GM10248 (cell line): ENCODE results near the gene ELMOD1.
"Not testable (repeated sequence)": the region's sequence is repeated elsewhere in the genome, so short reads cannot be mapped to it uniquely, and the experiment has no call there.

Experiments
- CTCF ChIA-PET: fragments of 300-600 bp; sonication (Branson Sonifier 250); formaldehyde crosslinking; extraction: SDS; loops from one replicate; lab custom pipeline; 2021; ENCODE audit warnings: antibody characterized with exemption; lab: Yijun Ruan, JAX
- POLR2A ChIA-PET: fragments of 350-650 bp; sonication (Branson Sonifier 250); formaldehyde crosslinking; extraction: SDS; loops from one replicate; lab custom pipeline; 2020; ENCODE audit warnings: antibody characterized with exemption; lab: Yijun Ruan, JAX
- DNase-seq: peaks from one replicate; pipeline ENCODE4 v3.0.0; 2012; ENCODE audit errors: extremely low spot score
- CTCF ChIP-seq: IDR thresholded peaks from 2 replicates; pipeline ENCODE4 v1.5.1; 2012; ENCODE audit warnings: mild to moderate bottlenecking, low read depth; ENCODE audit errors: extremely low read depth, missing control alignments, control extremely low read depth

The ELMOD1 gene

DNA sequence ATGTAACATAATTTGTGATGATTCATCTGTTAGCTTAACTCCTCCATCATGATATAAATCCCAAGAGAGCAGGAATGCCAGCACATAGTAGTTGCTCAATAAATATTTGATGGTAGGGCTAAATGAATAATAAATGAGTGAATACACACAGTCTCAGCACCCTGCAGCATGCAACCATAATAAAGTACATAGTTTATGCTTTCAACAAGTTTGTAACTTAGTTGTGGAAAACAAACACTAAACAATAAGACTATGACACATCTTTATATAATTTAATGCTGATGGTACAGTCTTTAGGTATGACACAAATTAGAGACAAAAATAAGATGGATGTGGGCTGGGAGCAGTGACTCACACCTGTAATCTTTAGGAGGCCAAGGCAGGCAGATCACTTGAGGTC lies 29.3 kb upstream of the ELMOD1 start:
- TF ChIP-seq CTCF = no peak
- CTCF ChIA-PET = interaction anchor here (0.9 to 13.9 kb wide), 4 partner anchors 12 to 209 kb away, joined by 3 to 157 read pairs (median 46); no protein-coding TSS in a partner anchor
- POLR2A ChIA-PET = no interaction called here
- DNase-seq = no peak

- ChIA-PET POLR2A (no interaction called here), CTCF (interaction anchor here (0.6 to 13.9 kb wide), 26 partner anchors 9 to 312 kb away, joined by 3 to 157 read pairs (median 4); partner anchors contain the start of gene CWF19L2)
- DNase-seq = no peak
- no peak for TF ChIP-seq CTCF
Observed at GRCh38 chr11:107562647-107563208, 28.2 kb upstream of the ELMOD1 start.

DNA sequence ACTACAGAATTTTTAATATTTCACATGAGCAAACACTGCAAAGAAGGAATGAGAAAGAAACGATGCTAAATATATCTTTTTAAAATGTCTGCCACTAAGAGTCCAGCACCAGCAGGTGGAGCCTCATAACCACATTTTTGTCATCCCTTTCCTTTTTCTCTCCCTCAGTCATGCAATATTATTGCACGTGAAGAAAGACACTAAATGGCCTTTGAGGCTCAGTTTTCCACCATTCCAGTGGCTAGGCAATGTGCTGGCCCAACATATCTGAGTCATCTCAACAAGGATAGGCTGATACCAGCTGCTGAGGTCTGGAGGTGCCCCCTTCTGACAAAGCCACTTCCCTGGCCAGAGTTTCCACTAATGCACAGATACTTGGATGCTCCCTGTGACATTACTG lies 27.2 kb upstream of the ELMOD1 start:
- POLR2A ChIA-PET = no interaction called here
- DNase-seq = peak; percentile 33
- peak; percentile 67 for TF ChIP-seq CTCF
- CTCF ChIA-PET = interaction anchor here (0.7 to 13.9 kb wide), 22 partner anchors 12 to 335 kb away, joined by 3 to 157 read pairs (median 4); partner anchors contain the start of gene CWF19L2

DNA sequence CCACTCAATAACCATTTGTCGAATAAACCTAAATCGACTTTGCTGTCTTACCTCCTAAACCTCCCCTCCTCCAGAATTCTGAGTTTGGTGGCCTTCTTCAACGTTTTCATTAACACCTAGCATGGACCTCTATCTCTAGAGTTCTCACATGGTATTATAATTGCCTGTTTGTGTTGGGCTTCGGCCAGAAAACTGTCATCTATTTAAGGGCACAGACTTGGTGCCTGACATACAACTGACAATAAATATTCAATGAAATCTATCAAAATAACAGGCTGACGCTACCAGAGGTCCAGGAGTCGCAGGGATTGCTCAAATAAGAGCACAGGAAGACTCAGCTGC lies 26.1 kb upstream of the ELMOD1 start:
- no peak for DNase-seq
- CTCF ChIA-PET = interaction anchor here (1.1 to 13.9 kb wide), 9 partner anchors 11 to 334 kb away, joined by 3 to 157 read pairs (median 27); no protein-coding TSS in a partner anchor
- TF ChIP-seq CTCF = no peak
- POLR2A ChIA-PET = no interaction called here

GRCh38 chr11:107565219-107565937 lies 25.6 kb upstream of the ELMOD1 start, which contains the start of gene ALKBH8:
Gene ALKBH8 (minus strand): TSS chr11:107565735. CDS start chr11:107560893, 4,842 bp downstream.
- POLR2A ChIA-PET = no interaction called here
- TF ChIP-seq CTCF = no peak
- DNase-seq = peak; percentile 74
- CTCF ChIA-PET = interaction anchor here (1.2 to 13.9 kb wide), 7 partner anchors 11 to 204 kb away, joined by 4 to 157 read pairs (median 5); no protein-coding TSS in a partner anchor

GRCh38 chr11:107565955-107566501 lies 24.9 kb upstream of the ELMOD1 start:
- POLR2A ChIA-PET, DNase-seq: not testable (repeated sequence)
- CTCF ChIA-PET = interaction anchor here (1.3 to 13.9 kb wide), 9 partner anchors 11 to 248 kb away, joined by 3 to 157 read pairs (median 5); no protein-coding TSS in a partner anchor

DNA sequence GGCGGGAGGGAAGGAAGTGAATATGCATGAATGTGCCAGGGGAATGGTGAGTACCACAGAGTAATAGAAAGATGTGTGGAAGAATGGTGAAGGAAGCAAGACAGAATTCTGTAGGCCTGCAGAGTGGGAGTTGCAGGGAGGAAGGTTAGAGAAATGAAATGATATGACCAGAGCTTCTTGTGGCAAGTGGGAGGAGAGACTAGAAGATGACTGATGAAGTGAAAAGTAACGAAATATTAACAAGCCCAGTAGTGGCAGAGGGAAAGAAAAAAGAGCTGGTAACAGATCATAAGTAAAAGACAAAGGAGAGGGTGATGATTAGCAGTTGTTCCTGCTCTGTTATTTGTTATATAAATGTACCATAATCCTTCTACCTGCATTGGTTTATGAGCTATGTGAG lies 24.4 kb upstream of the ELMOD1 start:
- CTCF ChIA-PET = interaction anchor here (0.9 to 13.9 kb wide), 12 partner anchors 9 to 350 kb away, joined by 3 to 157 read pairs (median 4); no protein-coding TSS in a partner anchor

More for the DNA sequence above, 24.4 kb upstream of the ELMOD1 start:
- no peak for TF ChIP-seq CTCF
- POLR2A ChIA-PET = interaction anchor here (0.8 kb wide), 1 partner anchor 123 kb away, joined by 3 read pairs; no protein-coding TSS in a partner anchor
- DNase-seq = no peak
